Mucosa of descending colon (tissue), 3 donors: ENCODE results near the gene CAMKMT. TPM values are rescaled to one million over a fixed set of nuclear protein-coding genes. Genes with fewer than 3 reads are reported as not detected.

ENCODE experiments used
- ATAC-seq: fragments of 200-7000 bp; cut with Tn5 transposase; one replicate; pipeline ENCODE4 v1.9.1; 2020; ENCODE audit warnings: mild to moderate bottlenecking, moderate library complexity
- DNase-seq, 3 donors: peaks; one replicate each; pipeline ENCODE4 v3.0.0-alpha.2; 2020
- H3K36me3 ChIP-seq: fragments of 200-600 bp; one replicate; pipeline ENCODE4 v1.8.0; 2021; ENCODE audit warnings: low read depth, mild to moderate bottlenecking
- H3K4me1 ChIP-seq: fragments of 200-600 bp; one replicate; pipeline ENCODE4 v1.8.0; 2021; ENCODE audit warnings: low read depth, mild to moderate bottlenecking
- H3K4me3 ChIP-seq: fragments of 200-600 bp; one replicate; pipeline ENCODE4 v1.8.0; 2021; ENCODE audit warnings: mild to moderate bottlenecking
- H3K9me3 ChIP-seq: fragments of 200-600 bp; one replicate; pipeline ENCODE4 v1.8.0; 2021; ENCODE audit warnings: mild to moderate bottlenecking
- CTCF ChIP-seq: fragments of 200-600 bp; IDR thresholded peaks from one replicate; pipeline ENCODE4 v1.8.0; 2022; ENCODE audit warnings: antibody characterized with exemption, mild to moderate bottlenecking
- intact Hi-C, 2 donors: fragments of 100-400 bp; cut with DNase I in 1 of 2; cut with micrococcal nuclease in 1 of 2; formaldehyde crosslinking; loops; one replicate each; pipeline versions ENCODE4 v1.11.0 to v1.11.1; 2022; cut with DNase I, micrococcal nuclease
- total RNA-seq, 3 donors: library from RNA; stranded (reverse); fragmentation: NEBNext Ultra II Directional in 2 of 3; extraction: Animal tissue kit (Norgen Biotek cat#: 25700) in 2 of 3; gene quantifications; one replicate each; pipeline versions ENCODE4 v1.2.1 to v1.2.4, GENCODE V29; 2021 to 2023
- donor health status: DM: no; HTN: no; CAD: no; lungs with moderate emphysema.
- donor health status: DM: no; HTN: no; CAD: no.
- donor health status: DM: no; HTN: yes; CAD: no.

CAMKMT gene
- total RNA-seq, 3 donors from 2014 or later, result 13.2 to 16.0 (median 14.1) TPM

- Histone ChIP-seq H3K4me1 (no peaks in the 10 kb centered on the region), H3K4me3 (no peak overlapping the region), H3K9me3 (no peaks in the 10 kb centered on the region), H3K36me3 (no peaks in the 10 kb centered on the region)
- DNase-seq, result no peak
- ATAC-seq, result no peak
- TF ChIP-seq CTCF, result no peak
- intact Hi-C loops, result no loop called here
Measured at GRCh38 chr2:44452069-44452583, 90.4 kb downstream of the CAMKMT start.

- TF ChIP-seq CTCF, result no peak
- Histone ChIP-seq H3K36me3 (no peaks in the 10 kb centered on the region), H3K4me1 (no peaks in the 10 kb centered on the region), H3K9me3 (no peaks in the 10 kb centered on the region), H3K4me3 (no peak overlapping the region)
- intact Hi-C loops, result no loop called here
- no peak for DNase-seq
- no peak for ATAC-seq
Measured at GRCh38 chr2:44453259-44453658, 91.5 kb downstream of the CAMKMT start.

GRCh38 chr2:44455877-44456276 is 94.1 kb downstream of the CAMKMT start:
- Histone ChIP-seq H3K9me3 (no peaks in the 10 kb centered on the region), H3K4me1 (no peaks in the 10 kb centered on the region), H3K4me3 (no peak overlapping the region), H3K36me3 (no peaks in the 10 kb centered on the region)
- intact Hi-C loops, result no loop called here
- no peak for TF ChIP-seq CTCF
- ATAC-seq, result no peak
- no peak for DNase-seq

GRCh38 chr2:44456946-44457345 is 95.2 kb downstream of the CAMKMT start:
- ATAC-seq (no peak), DNase-seq (no peak)
- Histone ChIP-seq H3K4me3 (no peak overlapping the region), H3K4me1 (no peaks in the 10 kb centered on the region), H3K9me3 (no peaks in the 10 kb centered on the region), H3K36me3 (no peaks in the 10 kb centered on the region)
- intact Hi-C loops, result no loop called here
- TF ChIP-seq CTCF, result no peak

- Histone ChIP-seq H3K36me3 (no peaks in the 10 kb centered on the region), H3K4me1 (no peaks in the 10 kb centered on the region), H3K9me3 (peaks cover 3% of the 10 kb centered on the region), H3K4me3 (no peak overlapping the region)
- DNase-seq (no peak), ATAC-seq (no peak)
- no peak for TF ChIP-seq CTCF
- intact Hi-C loops, result no loop called here
Measured at GRCh38 chr2:44459739-44460138, 98.0 kb downstream of the CAMKMT start.
